Measurements from ENCODE around the gene MAGEA2.
"Not testable (repeated sequence)": the region's sequence is repeated elsewhere in the genome, so short reads cannot be mapped to it uniquely, and the experiment has no call there.

Gene MAGEA2

DNA sequence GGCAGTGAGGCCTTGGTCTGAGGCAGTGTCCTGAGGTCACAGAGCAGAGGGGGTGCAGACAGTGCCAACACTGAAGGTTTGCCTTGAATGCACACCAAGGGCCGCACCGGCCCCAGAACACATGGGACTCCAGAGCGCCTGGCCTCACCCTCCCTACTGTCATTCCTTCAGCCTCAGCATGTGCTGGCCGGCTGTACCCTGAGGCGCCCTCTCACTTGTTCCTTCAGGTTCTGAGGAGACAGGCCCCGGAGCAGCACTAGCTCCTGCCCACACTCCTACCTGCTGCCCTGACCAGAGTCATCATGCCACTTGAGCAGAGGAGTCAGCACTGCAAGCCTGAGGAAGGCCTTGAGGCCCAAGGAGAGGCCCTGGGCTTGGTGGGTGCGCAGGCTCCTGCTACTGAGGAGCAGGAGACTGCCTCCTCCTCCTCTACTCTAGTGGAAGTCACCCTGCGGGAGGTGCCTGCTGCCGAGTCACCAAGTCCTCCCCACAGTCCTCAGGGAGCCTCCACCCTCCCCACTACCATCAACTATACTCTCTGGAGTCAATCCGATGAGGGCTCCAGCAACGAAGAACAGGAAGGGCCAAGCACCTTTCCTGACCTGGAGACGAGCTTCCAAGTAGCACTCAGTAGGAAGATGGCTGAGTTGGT, 17.7 kb downstream of the MAGEA2 start:
- TF ChIP-seq EZH2phosphoT487 (conservative IDR thresholded peaks at IDR 0.05; ENCODE audit: low read length): no peak
- no peak for TF ChIP-seq CTCF (IDR thresholded peaks at IDR 0.05; ENCODE audit: insufficient read depth, low read length, poor library complexity, severe bottlenecking)
- Histone ChIP-seq H4K20me1 (ENCODE audit: low read depth, low read length) (no peaks in the 10 kb centered on the region), H3K27me3 (ENCODE audit: low read length) (no peaks in the 10 kb centered on the region), H3K4me3 (ENCODE audit: insufficient read depth, low read length, poor library complexity, severe bottlenecking) (no peak overlapping the region), H3K4me2 (ENCODE audit: low read depth, low read length, poor library complexity, severe bottlenecking) (no peak overlapping the region), H3K9me3 (ENCODE audit: insufficient read depth, low read length) (no peaks in the 10 kb centered on the region), H2AFZ (ENCODE audit: low read depth, low read length, severe bottlenecking) (no peak overlapping the region), H3F3A (ENCODE audit: insufficient read depth) (no peaks in the 10 kb centered on the region), H3K36me3 (ENCODE audit: low read length) (no peaks in the 10 kb centered on the region), H3K9ac (ENCODE audit: low read length) (no peak overlapping the region), H3K9me2 (replicated peaks; ENCODE audit: insufficient read depth, low read length) (no peaks in the 10 kb centered on the region), H3K27ac (ENCODE audit: low read depth, low read length) (no peak overlapping the region), H3K79me2 (ENCODE audit: insufficient read depth, low read length) (no peaks in the 10 kb centered on the region)

DNA sequence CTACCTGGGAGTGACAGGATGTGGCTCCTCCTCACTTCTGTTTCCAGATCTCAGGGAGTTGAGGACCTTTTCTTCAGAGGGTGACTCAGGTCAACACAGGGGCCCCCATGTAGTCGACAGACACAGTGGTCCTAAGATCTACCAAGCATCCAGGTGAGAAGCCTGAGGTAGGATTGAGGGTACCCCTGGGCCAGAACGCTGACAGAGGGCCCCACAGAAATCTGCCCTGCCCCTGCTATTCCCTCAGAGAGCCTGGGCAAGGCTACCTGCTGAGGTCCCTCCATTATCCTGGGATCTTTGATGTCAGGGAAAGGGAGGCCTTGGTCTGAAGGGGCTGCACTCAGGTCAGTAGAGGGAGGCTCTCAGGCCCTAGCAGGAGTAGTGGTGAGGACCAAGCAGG, 18.5 kb downstream of the MAGEA2 start:
- H3K9ac ChIP-seq (ENCODE audit: low read length): no peak overlapping the region
- H3K4me2 ChIP-seq (ENCODE audit: low read depth, low read length, poor library complexity, severe bottlenecking): no peak overlapping the region
- no peak overlapping the region for H2AFZ ChIP-seq (ENCODE audit: low read depth, low read length, severe bottlenecking)
- no peaks in the 10 kb centered on the region for H3K79me2 ChIP-seq (ENCODE audit: insufficient read depth, low read length)
- H3K36me3 ChIP-seq (ENCODE audit: low read length): no peaks in the 10 kb centered on the region
- H3K4me3 ChIP-seq (ENCODE audit: insufficient read depth, low read length, poor library complexity, severe bottlenecking): no peak overlapping the region
- H4K20me1 ChIP-seq (ENCODE audit: low read depth, low read length): no peaks in the 10 kb centered on the region
- no peaks in the 10 kb centered on the region for H3K27me3 ChIP-seq (ENCODE audit: low read length)
- no peaks in the 10 kb centered on the region for H3F3A ChIP-seq (ENCODE audit: insufficient read depth)
- TF ChIP-seq CTCF (IDR thresholded peaks at IDR 0.05; ENCODE audit: insufficient read depth, low read length, poor library complexity, severe bottlenecking) (no peak), EZH2phosphoT487 (conservative IDR thresholded peaks at IDR 0.05; ENCODE audit: low read length) (no peak)
- no peak overlapping the region for H3K27ac ChIP-seq (ENCODE audit: low read depth, low read length)
- H3K9me2 ChIP-seq (replicated peaks; ENCODE audit: insufficient read depth, low read length): no peaks in the 10 kb centered on the region
- H3K9me3 ChIP-seq (ENCODE audit: insufficient read depth, low read length): no peaks in the 10 kb centered on the region

DNA sequence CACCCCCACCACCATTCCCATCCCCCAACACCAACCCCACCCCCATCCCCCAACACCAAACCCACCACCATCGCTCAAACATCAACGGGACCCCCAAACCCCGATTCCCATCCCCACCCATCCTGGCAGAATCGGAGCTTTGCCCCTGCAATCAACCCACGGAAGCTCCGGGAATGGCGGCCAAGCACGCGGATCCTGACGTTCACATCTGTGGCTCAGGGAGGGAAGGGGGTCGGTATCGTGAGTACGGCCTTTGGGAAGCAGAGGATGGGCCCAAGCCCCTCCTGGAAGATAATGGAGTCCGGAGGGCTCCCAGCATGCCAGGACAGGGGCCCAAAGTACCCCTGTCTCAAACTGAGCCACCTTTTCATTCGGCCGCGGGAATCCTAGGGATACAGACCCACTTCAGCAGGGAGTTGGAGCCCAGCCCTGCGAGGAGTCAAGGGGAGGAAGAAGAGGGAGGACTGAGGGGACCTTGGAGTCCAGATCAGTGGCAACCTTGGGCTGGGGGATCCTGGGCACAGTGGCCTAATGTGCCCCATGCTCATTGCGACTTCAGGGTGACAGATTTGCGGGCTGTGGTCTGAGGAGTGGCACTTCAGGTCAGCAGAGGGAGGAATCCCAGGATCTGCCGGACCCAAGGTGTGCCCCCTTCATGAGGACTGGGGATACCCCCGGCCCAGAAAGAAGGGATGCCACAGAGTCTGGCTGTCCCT, 19.3 kb downstream of the MAGEA2 start:
- H3K36me3 ChIP-seq (ENCODE audit: low read length); H3K9me2 ChIP-seq (replicated peaks; ENCODE audit: insufficient read depth, low read length); H4K20me1 ChIP-seq (ENCODE audit: low read depth, low read length); H3K9ac ChIP-seq (ENCODE audit: low read length); H3K27me3 ChIP-seq (ENCODE audit: low read length); H2AFZ ChIP-seq (ENCODE audit: low read depth, low read length, severe bottlenecking); H3K4me2 ChIP-seq (ENCODE audit: low read depth, low read length, poor library complexity, severe bottlenecking); H3K9me3 ChIP-seq (ENCODE audit: insufficient read depth, low read length); H3K4me3 ChIP-seq (ENCODE audit: insufficient read depth, low read length, poor library complexity, severe bottlenecking); H3K79me2 ChIP-seq (ENCODE audit: insufficient read depth, low read length); H3K27ac ChIP-seq (ENCODE audit: low read depth, low read length); H3F3A ChIP-seq (ENCODE audit: insufficient read depth): not testable (repeated sequence)

DNA sequence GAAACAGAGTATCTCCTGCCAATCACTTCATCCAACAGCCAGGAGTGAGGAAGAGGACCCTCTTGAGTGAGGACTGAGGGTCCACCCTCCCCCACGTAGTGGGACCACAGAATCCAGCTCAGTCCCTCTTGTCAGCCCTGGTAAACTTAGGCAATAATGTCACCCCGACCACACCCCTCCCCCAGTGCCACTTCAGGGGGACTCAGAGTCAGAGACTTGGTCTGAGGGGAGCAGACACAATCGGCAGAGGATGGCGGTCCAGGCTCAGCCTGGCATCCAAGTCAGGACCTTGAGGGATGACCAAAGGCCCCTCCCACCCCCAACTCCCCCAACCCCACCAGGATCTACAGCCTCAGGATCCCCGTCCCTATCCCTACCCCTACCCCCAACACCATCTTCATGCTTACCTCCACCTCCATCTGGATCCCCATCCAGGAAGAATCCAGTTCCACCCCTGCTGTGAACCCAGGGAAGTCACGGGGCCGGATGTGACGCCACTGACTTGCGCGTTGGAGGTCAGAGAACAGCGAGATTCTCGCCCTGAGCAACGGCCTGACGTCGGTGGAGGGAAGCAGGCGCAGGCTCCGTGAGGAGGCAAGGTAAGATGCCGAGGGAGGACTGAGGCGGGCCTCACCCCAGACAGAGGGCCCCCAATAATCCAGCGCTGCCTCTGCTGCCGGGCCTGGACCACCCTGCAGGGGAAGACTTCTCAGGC, 20.2 kb downstream of the MAGEA2 start, which contains the start of the genes CSAG1 and MAGEA12:
Gene CSAG1 (minus strand): TSS at position 461 of the 715 bp plus-strand sequence. CDS start 1,261 bp downstream, outside the sequence.
Gene MAGEA12 (plus strand): TSS at position 497 of the 715 bp plus-strand sequence. CDS start 2,405 bp downstream, outside the sequence.
- Histone ChIP-seq H4K20me1 (ENCODE audit: low read depth, low read length) (no peaks in the 10 kb centered on the region), H3F3A (ENCODE audit: insufficient read depth) (no peaks in the 10 kb centered on the region), H3K4me3 (ENCODE audit: insufficient read depth, low read length, poor library complexity, severe bottlenecking) (no peak within 1 kb of the TSS), H3K9me2 (replicated peaks; ENCODE audit: insufficient read depth, low read length) (no peaks in the 10 kb centered on the region), H3K9ac (ENCODE audit: low read length) (no peak within 1 kb of the TSS), H3K27ac (ENCODE audit: low read depth, low read length) (no peak within 1 kb of the TSS), H3K36me3 (ENCODE audit: low read length) (no peaks in the 10 kb centered on the region), H3K79me2 (ENCODE audit: insufficient read depth, low read length) (no peaks in the 10 kb centered on the region), H2AFZ (ENCODE audit: low read depth, low read length, severe bottlenecking) (no peak within 1 kb of the TSS), H3K9me3 (ENCODE audit: insufficient read depth, low read length) (no peaks in the 10 kb centered on the region), H3K4me2 (ENCODE audit: low read depth, low read length, poor library complexity, severe bottlenecking) (no peak within 1 kb of the TSS), H3K27me3 (ENCODE audit: low read length) (no peaks in the 10 kb centered on the region)
- TF ChIP-seq EZH2phosphoT487 (conservative IDR thresholded peaks at IDR 0.05; ENCODE audit: low read length) (no peak), CTCF (IDR thresholded peaks at IDR 0.05; ENCODE audit: insufficient read depth, low read length, poor library complexity, severe bottlenecking) (no peak)
